Neuronal stem cell (in vitro differentiated cells): ENCODE results near the gene MMP11.
A peak's percentile ranks its signal among the peaks of the same experiment; 100 is the strongest.

Experiments
- DNase-seq: peaks from one replicate; pipeline ENCODE4 v3.0.0-alpha.2; 2013; ENCODE audit warnings: low spot score
- H2AFZ ChIP-seq: one replicate; pipeline ENCODE4 v1.6.1; 2013; ENCODE audit warnings: mild to moderate bottlenecking, low read length, inconsistent platforms
- H2AK5ac ChIP-seq: 2 replicates; pipeline ENCODE4 v1.6.1; 2013; ENCODE audit warnings: low read depth, mild to moderate bottlenecking, inconsistent platforms, low read length, moderate library complexity, mixed read lengths
- H2BK120ac ChIP-seq: 2 replicates; pipeline ENCODE4 v1.6.1; 2013; ENCODE audit warnings: low read depth, mild to moderate bottlenecking, inconsistent platforms, low read length, moderate library complexity, mixed read lengths
- H2BK12ac ChIP-seq: one replicate; pipeline ENCODE4 v1.6.1; 2013; ENCODE audit warnings: low read length, inconsistent platforms
- H2BK15ac ChIP-seq: 2 replicates; pipeline ENCODE4 v1.6.1; 2013; ENCODE audit warnings: mild to moderate bottlenecking, low read length, inconsistent platforms, mixed read lengths
- H2BK5ac ChIP-seq: one replicate; pipeline ENCODE4 v1.6.1; 2013; ENCODE audit warnings: inconsistent platforms, mild to moderate bottlenecking, low read length, moderate library complexity
- H3K14ac ChIP-seq: one replicate; pipeline ENCODE4 v1.6.1; 2013; ENCODE audit warnings: low read length, inconsistent platforms
- H3K18ac ChIP-seq: 2 replicates; pipeline ENCODE4 v1.6.1; 2013; ENCODE audit warnings: low read length, inconsistent platforms
- H3K23ac ChIP-seq: 2 replicates; pipeline ENCODE4 v1.6.1; 2013; ENCODE audit warnings: low read depth, mild to moderate bottlenecking, mixed read lengths, low read length, inconsistent platforms; ENCODE audit not compliant: poor library complexity
- H3K27ac ChIP-seq: replicated peaks from 3 replicates; pipeline ENCODE4 v1.5.1; 2013; ENCODE audit warnings: low read length, inconsistent platforms
- H3K27me3 ChIP-seq, 3 experiments: 2 replicates each; pipeline ENCODE4 v1.6.1; 2013; ENCODE audit warnings: low read length in 3 of 3, mild to moderate bottlenecking in 2 of 3, inconsistent platforms in 1 of 3, low read depth in 1 of 3, mixed read lengths in 1 of 3, moderate library complexity in 1 of 3; ENCODE audit not compliant: control insufficient read depth in 3 of 3, insufficient read depth in 3 of 3
- H3K36me3 ChIP-seq, 2 donors: replicated peaks in 1 of 2; 2 replicates each; pipeline ENCODE4 v1.6.1; 2013; ENCODE audit warnings: low read length in 2 of 2; ENCODE audit not compliant: control insufficient read depth in 2 of 2, insufficient read depth in 2 of 2
- H3K4ac ChIP-seq: 2 replicates; pipeline ENCODE4 v1.6.1; 2013; ENCODE audit warnings: inconsistent platforms, mild to moderate bottlenecking, low read length, moderate library complexity
- H3K4me1 ChIP-seq, 2 donors: 1 replicate in 1 of 2; 2 replicates in 1 of 2; pipeline ENCODE4 v1.6.1; 2013; ENCODE audit warnings: low read length in 2 of 2, low read depth in 1 of 2; ENCODE audit not compliant: control insufficient read depth in 2 of 2, insufficient read depth in 1 of 2
- H3K4me2 ChIP-seq: one replicate; pipeline ENCODE4 v1.6.1; 2013; ENCODE audit warnings: mild to moderate bottlenecking, low read length, inconsistent platforms; ENCODE audit not compliant: insufficient read depth, poor library complexity, severe bottlenecking
- H3K4me3 ChIP-seq, 2 donors: 2 replicates each; pipeline ENCODE4 v1.5.1; 2013; ENCODE audit warnings: low read length in 2 of 2, mild to moderate bottlenecking in 2 of 2, inconsistent platforms in 1 of 2, moderate library complexity in 1 of 2
- H3K79me1 ChIP-seq: one replicate; pipeline ENCODE4 v1.6.1; 2013; ENCODE audit warnings: low read depth, mild to moderate bottlenecking, inconsistent platforms, low read length, moderate library complexity
- H3K9ac ChIP-seq: one replicate; pipeline ENCODE4 v1.6.1; 2013; ENCODE audit warnings: mild to moderate bottlenecking, low read depth, low read length, inconsistent platforms; ENCODE audit not compliant: poor library complexity
- H3K9me3 ChIP-seq, 2 donors: replicated peaks in 1 of 2; 2 replicates each; pipeline versions ENCODE3 to v1.6.1; 2013; ENCODE audit warnings: low read length in 2 of 2, mild to moderate bottlenecking in 2 of 2, inconsistent platforms in 1 of 2, low read depth in 1 of 2, mixed read lengths in 1 of 2, moderate library complexity in 1 of 2; ENCODE audit not compliant: control insufficient read depth in 2 of 2, insufficient read depth in 1 of 2
- H4K8ac ChIP-seq: one replicate; pipeline ENCODE4 v1.6.1; 2013; ENCODE audit warnings: low read depth, mild to moderate bottlenecking, inconsistent platforms, low read length, moderate library complexity
- H4K91ac ChIP-seq: one replicate; pipeline ENCODE4 v1.6.1; 2013; ENCODE audit warnings: low read length, low read depth, mild to moderate bottlenecking, inconsistent platforms; ENCODE audit not compliant: poor library complexity
- WGBS, 2 donors: extraction: QIAGEN DNeasy Blood & Tissue Kit; methylation state at CpG; one replicate each; pipeline ENCODE4 v1.1.7; 2013; ENCODE audit warnings: missing lambda C conversion rate in 2 of 2, mixed read lengths in 1 of 2; ENCODE audit not compliant: insufficient read length in 2 of 2, insufficient replicate concordance in 1 of 2; ENCODE audit errors: extremely low coverage in 2 of 2; 5-methylcytosine and 5-hydroxymethylcytosine counted together

Gene MMP11

DNA sequence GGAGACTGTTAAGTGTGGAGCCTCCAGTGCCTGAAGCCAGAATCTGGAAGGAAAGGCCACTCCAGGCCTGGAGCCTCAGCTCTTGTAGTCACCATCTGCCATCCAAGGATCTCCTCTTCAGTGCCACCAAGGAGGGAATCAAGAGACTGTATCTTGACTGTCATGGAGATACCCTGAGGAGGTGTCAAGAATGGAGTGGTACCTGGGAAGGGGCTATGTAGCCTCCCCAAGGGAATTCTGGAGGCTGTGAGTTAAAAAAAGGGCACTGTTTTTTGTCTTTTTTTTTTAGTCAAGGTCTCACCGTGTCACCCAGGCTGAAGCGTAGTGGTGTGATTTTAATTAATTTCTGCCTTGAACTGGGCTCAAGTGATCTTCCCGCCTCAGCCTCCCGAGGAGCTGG is 13.1 kb upstream of the MMP11 start:
- Histone ChIP-seq H3K9me3 (no peaks in the 10 kb centered on the region), H3K79me1 (no peaks in the 10 kb centered on the region), H2AFZ (no peak overlapping the region), H3K18ac (no peak overlapping the region), H3K27ac (no peak overlapping the region), H2BK15ac (no peak overlapping the region), H2AK5ac (no peak overlapping the region), H3K4me2 (no peak overlapping the region), H3K27me3 (no peaks in the 10 kb centered on the region), H3K36me3 (no peaks in the 10 kb centered on the region), H3K4me3 (no peak overlapping the region), H3K23ac (no peak overlapping the region), H4K91ac (no peak overlapping the region), H2BK12ac (no peak overlapping the region), H3K4me1 (peaks cover 9 to 17% of the 10 kb centered on the region in 2 donors), H2BK120ac (no peak overlapping the region), H3K9ac (no peak overlapping the region), H3K14ac (no peak overlapping the region), H3K4ac (no peak overlapping the region), H2BK5ac (no peak overlapping the region), H4K8ac (no peak overlapping the region)
- WGBS, 2 donors: no CpG with 5 or more reads among the region's 4 CpGs
- no peak for DNase-seq

DNA sequence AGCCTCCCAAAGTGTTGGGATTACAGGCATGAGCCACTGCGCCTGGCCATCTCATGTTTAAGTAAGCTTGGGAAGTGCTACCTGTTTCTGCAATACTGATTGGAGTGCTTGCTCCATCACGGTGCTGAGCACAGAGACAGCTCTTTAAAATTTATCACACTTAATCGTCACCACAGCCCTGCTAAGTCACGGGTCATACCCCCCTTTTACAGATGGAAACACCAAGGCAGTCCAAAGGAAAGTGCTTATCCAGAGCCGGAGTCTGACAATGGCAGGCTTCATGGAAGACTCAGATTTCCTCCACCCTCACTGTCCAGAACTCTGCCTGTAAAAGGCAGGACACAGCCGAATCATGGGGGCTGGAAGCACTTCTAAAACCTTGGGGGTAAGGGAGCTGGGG is 12.6 kb upstream of the MMP11 start:
- no peak overlapping the region for H2BK15ac ChIP-seq
- H3K36me3 ChIP-seq: peaks cover 0 to 3% of the 10 kb centered on the region in 2 donors
- no peak overlapping the region for H3K27ac ChIP-seq
- H3K23ac ChIP-seq: peak overlapping the region; percentile 25
- no peak overlapping the region for H4K8ac ChIP-seq
- H3K4me2 ChIP-seq: no peak overlapping the region
- no peaks in the 10 kb centered on the region for H3K79me1 ChIP-seq
- no peak overlapping the region for H2AK5ac ChIP-seq
- H3K4me1 ChIP-seq: peaks cover 9 to 17% of the 10 kb centered on the region in 2 donors
- WGBS, 2 donors: no CpG with 5 or more reads among the region's 6 CpGs
- no peaks in the 10 kb centered on the region for H3K27me3 ChIP-seq
- H3K4ac ChIP-seq: no peak overlapping the region
- no peak overlapping the region for H2BK120ac ChIP-seq
- H3K4me3 ChIP-seq: no peak overlapping the region
- no peaks in the 10 kb centered on the region for H3K9me3 ChIP-seq
- H2BK5ac ChIP-seq: no peak overlapping the region
- H3K18ac ChIP-seq: no peak overlapping the region
- H3K9ac ChIP-seq: peak overlapping the region; percentile 30
- no peak overlapping the region for H2BK12ac ChIP-seq
- H2AFZ ChIP-seq: no peak overlapping the region
- H3K14ac ChIP-seq: no peak overlapping the region
- no peak for DNase-seq
- H4K91ac ChIP-seq: no peak overlapping the region

GRCh38 chr22:23762842-23763578 is 9.6 kb upstream of the MMP11 start, which contains the start of gene C22orf15:
TSS of gene C22orf15 (plus strand) at chr22:23762990. CDS start at chr22:23763307, 317 bp downstream.
- peaks cover 0 to 13% of the 10 kb centered on the region in 2 donors for H3K36me3 ChIP-seq
- H4K91ac ChIP-seq: no peak within 1 kb of the TSS
- no peaks in the 10 kb centered on the region for H3K79me1 ChIP-seq
- H3K27ac ChIP-seq: peak within 1 kb of the TSS; percentile 47
- peak within 1 kb of the TSS; percentile 53 for H2BK12ac ChIP-seq
- peak within 1 kb of the TSS; percentile 71 for H2AK5ac ChIP-seq
- H3K23ac ChIP-seq: peak within 1 kb of the TSS; percentile 11
- H3K4me3 ChIP-seq: no peak within 1 kb of the TSS
- no peak within 1 kb of the TSS for H3K4ac ChIP-seq
- DNase-seq: no peak
- no peak within 1 kb of the TSS for H3K9ac ChIP-seq
- no CpG with 5 or more reads among the region's 23 CpGs for WGBS, 2 donors
- peaks cover 13 to 22% of the 10 kb centered on the region in 2 donors for H3K4me1 ChIP-seq
- H2AFZ ChIP-seq: peak within 1 kb of the TSS; percentile 75
- peak within 1 kb of the TSS; percentile 77 for H3K14ac ChIP-seq
- H3K27me3 ChIP-seq: no peaks in the 10 kb centered on the region
- no peaks in the 10 kb centered on the region for H3K9me3 ChIP-seq
- peak within 1 kb of the TSS; percentile 44 for H3K18ac ChIP-seq
- no peak within 1 kb of the TSS for H2BK120ac ChIP-seq
- H4K8ac ChIP-seq: no peak within 1 kb of the TSS
- peak within 1 kb of the TSS; percentile 19 for H3K4me2 ChIP-seq
- peak within 1 kb of the TSS; percentile 2 for H2BK5ac ChIP-seq
- H2BK15ac ChIP-seq: peak within 1 kb of the TSS; percentile 28

DNA sequence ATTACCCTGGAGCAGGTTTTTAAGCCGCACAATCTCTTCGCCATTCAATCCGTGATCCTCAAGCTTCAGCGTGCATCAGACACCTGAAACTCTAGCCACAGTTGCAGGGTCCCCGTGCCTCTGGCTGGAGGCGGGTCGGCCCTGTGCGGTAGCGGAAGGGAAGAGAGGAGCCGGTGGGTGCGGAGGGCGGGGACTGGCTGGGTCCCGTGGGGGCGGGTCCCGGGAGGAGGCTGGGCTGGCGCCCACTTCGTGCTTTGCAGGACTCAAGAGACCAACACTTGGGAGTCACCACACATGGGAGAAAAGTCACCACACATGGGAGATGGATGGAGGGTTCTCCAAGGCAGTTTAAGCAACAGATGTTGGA is 9.1 kb upstream of the MMP11 start:
- no peaks in the 10 kb centered on the region for H3K27me3 ChIP-seq
- H4K91ac ChIP-seq: no peak overlapping the region
- no peaks in the 10 kb centered on the region for H3K79me1 ChIP-seq
- H3K4me3 ChIP-seq: no peak overlapping the region
- H3K27ac ChIP-seq: no peak overlapping the region
- no peak overlapping the region for H2BK12ac ChIP-seq
- H2BK5ac ChIP-seq: no peak overlapping the region
- no peak overlapping the region for H4K8ac ChIP-seq
- H3K9ac ChIP-seq: no peak overlapping the region
- DNase-seq: no peak
- H2BK15ac ChIP-seq: peak overlapping the region; percentile 28
- H3K18ac ChIP-seq: peak overlapping the region; percentile 44
- no peak overlapping the region for H3K23ac ChIP-seq
- H2BK120ac ChIP-seq: no peak overlapping the region
- H3K36me3 ChIP-seq: peaks cover 0 to 13% of the 10 kb centered on the region in 2 donors
- peak overlapping the region; percentile 19 for H3K4me2 ChIP-seq
- peaks cover 13 to 22% of the 10 kb centered on the region in 2 donors for H3K4me1 ChIP-seq
- H3K4ac ChIP-seq: no peak overlapping the region
- H3K14ac ChIP-seq: no peak overlapping the region
- H2AK5ac ChIP-seq: peak overlapping the region; percentile 71
- WGBS, 2 donors: no CpG with 5 or more reads among the region's 17 CpGs
- H3K9me3 ChIP-seq: no peaks in the 10 kb centered on the region
- no peak overlapping the region for H2AFZ ChIP-seq
